Measurements from ENCODE around the gene CXCL10.

Gene CXCL10

GRCh38 chr4:75989846-75990528, 33.3 kb downstream of the CXCL10 start:
- peak; percentile 10 for DNase-seq

GRCh38 chr4:75985116-75985515, 38.2 kb downstream of the CXCL10 start:
- no peak for DNase-seq

- DNase-seq = no peak
These were observed 42.7 kb downstream of the CXCL10 start for GRCh38 chr4:75980576-75980975.

GRCh38 chr4:75976177-75976576, 47.1 kb downstream of the CXCL10 start:
- DNase-seq = no peak

GRCh38 chr4:75973766-75974165, 49.5 kb downstream of the CXCL10 start:
- no peak for DNase-seq

All from CD4-positive, alpha-beta T cell treated with Interleukin-12 subunit alpha and Interleukin-12 subunit beta, for 1 hour (primary cell).